B cell (primary cell): ENCODE data around the gene S100A4. TPM values are rescaled to one million over a fixed set of nuclear protein-coding genes. Genes with fewer than 3 reads are reported as not detected.

Experiments
- ATAC-seq: fragments of 200-7000 bp; cut with Tn5 transposase; one replicate; pipeline ENCODE4 v1.10.0; 2021; ENCODE audit warnings: low read depth, mild to moderate bottlenecking, moderate number of reproducible peaks, moderate library complexity
- CTCF ChIA-PET: fragments of 350-600 bp; sonication (Branson Sonifier 250); formaldehyde crosslinking; loops from one replicate; lab custom pipeline; 2021; ENCODE audit warnings: antibody characterized with exemption, inconsistent platforms; lab: Charles Lee
- POLR2A ChIA-PET: fragments of 350-600 bp; sonication (Branson Sonifier 250); formaldehyde crosslinking; loops from one replicate; lab custom pipeline; 2021; ENCODE audit warnings: antibody characterized with exemption; lab: Charles Lee
- DNase-seq: peaks from one replicate; pipeline ENCODE4 v3.0.0; 2013
- H2AFZ ChIP-seq: 2 replicates; pipeline ENCODE4 v1.6.1; 2012; ENCODE audit warnings: mild to moderate bottlenecking, low read depth, low read length; ENCODE audit not compliant: insufficient read depth, poor library complexity, severe bottlenecking
- H3K27ac ChIP-seq, 2 donors: 1 replicate in 1 of 2; 2 replicates in 1 of 2; pipeline ENCODE4 v1.5.1; 2012 to 2013; ENCODE audit warnings: low read length in 2 of 2, mild to moderate bottlenecking in 2 of 2, moderate library complexity in 1 of 2
- H3K27me3 ChIP-seq, 4 experiments: fragments of 200-600 bp in 1 of 4; sonication (generic) in 1 of 4; replicated peaks in 1 of 4; 1 replicate in 2 of 4; 2 replicates in 2 of 4; pipeline versions ENCODE4 v1.6.1 to v1.7.0; 2013 to 2016; ENCODE audit warnings: low read length in 3 of 4, mild to moderate bottlenecking in 2 of 4, mixed read lengths in 1 of 4, moderate library complexity in 1 of 4; ENCODE audit not compliant: insufficient read depth in 4 of 4, control insufficient read depth in 3 of 4; ENCODE audit errors: control extremely low read depth in 1 of 4
- H3K36me3 ChIP-seq, 2 experiments: replicated peaks in 1 of 2; 1 replicate in 1 of 2; 2 replicates in 1 of 2; pipeline versions ENCODE4 v1.6.1 to v1.7.1; 2013; ENCODE audit warnings: low read length in 1 of 2; ENCODE audit not compliant: insufficient read depth in 2 of 2, control insufficient read depth in 1 of 2; ENCODE audit errors: control extremely low read depth in 1 of 2, extremely low read depth in 1 of 2
- H3K4me1 ChIP-seq, 2 donors: fragments of 200-600 bp in 1 of 2; sonication (generic) in 1 of 2; 1 replicate in 1 of 2; 2 replicates in 1 of 2; pipeline versions ENCODE4 v1.5.1 to v1.6.1; 2013 to 2017; ENCODE audit warnings: low read length in 2 of 2; ENCODE audit not compliant: control insufficient read depth in 2 of 2, insufficient read depth in 2 of 2
- H3K4me2 ChIP-seq: replicated peaks from 2 replicates; pipeline ENCODE3; 2012; ENCODE audit warnings: mild to moderate bottlenecking, low read depth, low read length; ENCODE audit not compliant: poor library complexity, severe bottlenecking
- H3K4me3 ChIP-seq, 5 experiments: fragments of 200-600 bp in 1 of 5; sonication (generic) in 1 of 5; 1 replicate in 3 of 5; 2 replicates in 2 of 5; pipeline versions ENCODE4 v1.5.1 to v1.7.0; 2011 to 2016; ENCODE audit warnings: low read length in 4 of 5, mild to moderate bottlenecking in 4 of 5, low read depth in 2 of 5, control low read depth in 1 of 5, moderate library complexity in 1 of 5; ENCODE audit not compliant: insufficient read depth in 1 of 5; ENCODE audit errors: control extremely low read depth in 1 of 5, extremely low read depth in 1 of 5
- H3K79me2 ChIP-seq: fragments of 200-600 bp; sonication (generic); one replicate; pipeline ENCODE4 v1.6.0; 2016; ENCODE audit warnings: low read length; ENCODE audit not compliant: control insufficient read depth, insufficient read depth
- H3K9ac ChIP-seq: fragments of 200-600 bp; sonication (generic); 2 replicates; pipeline ENCODE4 v1.6.1; 2017; ENCODE audit warnings: mild to moderate bottlenecking, low read length, moderate library complexity
- H3K9me3 ChIP-seq, 3 donors: one replicate each; pipeline versions ENCODE4 v1.6.1 to v1.7.1; 2013; ENCODE audit warnings: low read length in 2 of 3; ENCODE audit not compliant: control insufficient read depth in 2 of 3, insufficient read depth in 1 of 3; ENCODE audit errors: control extremely low read depth in 1 of 3
- H4K20me1 ChIP-seq: 2 replicates; pipeline ENCODE4 v1.6.0; 2012; ENCODE audit warnings: mild to moderate bottlenecking, low read length; ENCODE audit not compliant: insufficient read depth, control insufficient read depth, poor library complexity, severe bottlenecking
- H3K27ac Mint-ChIP-seq: one replicate; pipeline ENCODE4 v1.8.0; 2021; ENCODE audit warnings: mixed read lengths
- H3K27me3 Mint-ChIP-seq: one replicate; pipeline ENCODE4 v1.8.0; 2021; ENCODE audit warnings: mixed read lengths
- H3K4me1 Mint-ChIP-seq: one replicate; pipeline ENCODE4 v1.8.0; 2021; ENCODE audit warnings: mixed read lengths
- H3K4me3 Mint-ChIP-seq: one replicate; pipeline ENCODE4 v1.8.0; 2021; ENCODE audit warnings: mixed read lengths
- H3K9me3 Mint-ChIP-seq: one replicate; pipeline ENCODE4 v1.8.0; 2022; ENCODE audit warnings: mixed read lengths; ENCODE audit not compliant: insufficient read depth
- CTCF ChIP-seq: fragments of 200-600 bp; IDR thresholded peaks from one replicate; pipeline ENCODE4 v1.8.0; 2022; ENCODE audit warnings: antibody characterized with exemption, mild to moderate bottlenecking
- EZH2 ChIP-seq: IDR thresholded peaks from 2 replicates; pipeline ENCODE4 v1.6.1; 2012; ENCODE audit warnings: borderline replicate concordance, low read depth, mild to moderate bottlenecking, moderate library complexity, low read length; ENCODE audit not compliant: insufficient read depth, poor library complexity, severe bottlenecking
- WGBS: methylation state at CpG from one replicate; pipeline ENCODE4 v1.1.5; 2013; ENCODE audit warnings: missing lambda C conversion rate; ENCODE audit not compliant: insufficient coverage; 5-methylcytosine and 5-hydroxymethylcytosine counted together
- intact Hi-C: fragments of 100-400 bp; cut with micrococcal nuclease; formaldehyde crosslinking; loops from one replicate; pipeline ENCODE4 v1.10.0; 2022
- polyA plus RNA-seq: library from polyadenylated mRNA; depleted of rRNA; stranded (reverse); fragments of >200 nt; gene quantifications from 2 replicates; pipeline ENCODE4 v1.2.3, GENCODE V29; 2012
- total RNA-seq, 2 donors: library from RNA; stranded (reverse); fragments of 120-200 nt in 1 of 2; gene quantifications; 1 replicate in 1 of 2; 2 replicates in 1 of 2; pipeline versions ENCODE4 v1.2.3 to v1.2.4, GENCODE V29; 2013 to 2022

Gene S100A4
- total and polyA plus RNA-seq, 2 donors (not counting 1 experiment from before 2014, with no cell fraction given): 62.7 to 150 TPM

GRCh38 chr1:153539395-153540093 is 6.1 kb downstream of the S100A4 start:
- Mint-ChIP-seq H3K27me3 (no peaks in the 10 kb centered on the region), H3K9me3 (no peaks in the 10 kb centered on the region), H3K4me3 (peak overlapping the region; percentile 26), H3K27ac (peak overlapping the region; percentile 92), H3K4me1 (peaks cover 56% of the 10 kb centered on the region)
- peaks cover 0 to 2% of the 10 kb centered on the region in 2 experiments for H3K36me3 ChIP-seq
- no peak overlapping the region for H3K4me3 ChIP-seq
- H3K9ac ChIP-seq: no peak overlapping the region
- no peaks in the 10 kb centered on the region for H4K20me1 ChIP-seq
- H3K79me2 ChIP-seq: peaks cover 9% of the 10 kb centered on the region
- peaks cover 37 to 44% of the 10 kb centered on the region in 2 donors for H3K4me1 ChIP-seq
- peaks cover 0 to 12% (median 0%) of the 10 kb centered on the region in 3 donors for H3K9me3 ChIP-seq
- peak overlapping the region; percentile 5 for H2AFZ ChIP-seq
- no peak for TF ChIP-seq CTCF
- no peak for TF ChIP-seq EZH2
- CTCF ChIA-PET: interaction anchor here (1.4 to 10.9 kb wide), 4 partner anchors 7 to 31 kb away, joined by 7 to 189 read pairs (median 13); partner anchors contain the start of gene S100A2
- 93% methylated on average over 1 of the region's 4 CpGs for WGBS
- H3K27me3 ChIP-seq: no peaks in the 10 kb centered on the region
- POLR2A ChIA-PET: interaction anchor here (0.6 to 1.3 kb wide), 4 partner anchors 24 to 244 kb away, joined by 3 to 4 read pairs (median 4); partner anchors contain the start of gene S100A2
- ATAC-seq: no peak
- intact Hi-C loops: loop anchor here (10.0 kb wide), 2 partner anchors 95 to 135 kb away; partner anchors contain the start of genes CHTOP, ILF2 and NPR1
- no peak overlapping the region for H3K4me2 ChIP-seq
- H3K27ac ChIP-seq: no peak overlapping the region
- DNase-seq: no peak
